Stomach (tissue), 4 donors: ENCODE data around the gene EGFR.

Experiments
- CTCF ChIP-seq, 7 experiments: fragments of 450-650 bp in 4 of 7; fragments of 200-600 bp in 3 of 7; sonication (generic) in 3 of 7; IDR thresholded peaks; one replicate each; pipeline ENCODE4 v1.5.1; 2016 to 2019; ENCODE audit warnings: antibody characterized with exemption in 7 of 7, control low read depth in 2 of 7, mild to moderate bottlenecking in 1 of 7
- POLR2A ChIP-seq, 4 donors: fragments of 450-650 bp; IDR thresholded peaks; one replicate each; pipeline ENCODE4 v1.6.1; 2016; ENCODE audit warnings: antibody characterized with exemption in 4 of 4, control low read depth in 2 of 4, mild to moderate bottlenecking in 1 of 4, moderate library complexity in 1 of 4

- TF ChIP-seq CTCF (IDR thresholded peaks at IDR 0.05) (no peak), POLR2A (IDR thresholded peaks at IDR 0.05) (no peak)
Measured at GRCh38 chr7:55118426-55118825, 99.6 kb downstream of the EGFR start.
